Stimulated activated CD4-positive, alpha-beta T cell treated with anti-CD3 and anti-CD28 coated beads, Interleukin-2, amount 100 ng/mL, for 48 hours (primary cell): ENCODE results near the gene GLIS1.

Experiments
- DNase-seq, 2 donors: peaks; one replicate each; pipeline ENCODE4 v3.0.0-alpha.2; 2020

GLIS1 gene

DNA sequence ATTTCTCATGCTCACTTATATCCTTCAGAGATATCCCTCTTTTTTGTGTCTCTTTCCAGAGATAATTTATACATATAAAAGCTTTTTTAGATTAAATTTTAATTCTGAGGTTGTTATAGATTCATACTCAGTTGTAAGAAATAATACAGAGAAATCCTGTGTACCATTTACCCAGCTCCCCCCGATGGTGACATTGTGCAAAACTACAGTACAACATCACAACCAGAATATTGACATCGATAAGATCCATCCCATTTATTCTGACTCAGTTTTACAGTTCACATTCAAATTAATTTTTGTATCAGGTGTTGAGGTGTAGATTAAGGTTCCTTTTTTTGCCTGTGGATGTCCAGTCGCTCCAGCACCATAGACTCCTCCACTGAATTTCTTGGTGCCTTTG lies 265.5 kb downstream of the GLIS1 start:
- no peak for DNase-seq

DNA sequence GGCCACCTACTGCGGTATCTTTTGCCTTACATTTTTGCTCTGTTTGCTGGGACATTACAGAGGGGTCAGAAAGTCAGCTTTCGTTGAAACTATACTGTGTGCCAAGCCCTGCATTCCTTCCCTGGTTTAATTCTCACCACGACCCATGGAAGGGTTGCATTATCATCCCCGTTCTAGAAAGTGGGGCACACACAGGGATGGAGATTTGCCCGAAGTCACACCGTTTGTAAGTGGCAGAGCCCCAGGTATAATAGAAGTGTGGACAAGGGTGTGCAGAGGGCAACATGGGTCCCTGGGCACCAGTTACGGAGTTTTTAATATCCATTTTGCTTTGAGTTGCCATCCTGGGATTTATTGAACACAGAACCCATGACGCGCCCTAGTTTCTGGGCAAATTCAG lies 268.0 kb downstream of the GLIS1 start:
- DNase-seq = no peak

DNA sequence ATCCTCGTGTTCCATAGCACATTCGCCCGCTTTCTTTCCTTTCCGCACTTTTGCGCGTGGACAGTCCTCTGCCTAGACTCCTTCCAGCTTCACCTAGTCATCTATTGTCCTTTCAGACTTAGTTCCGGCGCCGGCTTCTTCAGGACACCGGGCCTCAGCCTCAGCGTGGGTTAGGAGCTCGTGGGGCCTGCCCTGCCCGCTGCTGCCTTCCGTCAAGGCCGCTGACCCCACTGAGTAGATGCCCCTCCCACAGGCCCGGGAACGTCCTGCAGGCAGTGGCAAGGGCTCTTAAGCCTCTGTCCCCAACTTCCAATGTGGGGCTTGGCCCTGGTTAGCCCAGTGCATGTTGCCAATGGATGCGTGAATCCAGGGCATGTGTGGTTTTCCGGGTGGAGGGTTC lies 268.4 kb downstream of the GLIS1 start:
- DNase-seq = no peak

DNA sequence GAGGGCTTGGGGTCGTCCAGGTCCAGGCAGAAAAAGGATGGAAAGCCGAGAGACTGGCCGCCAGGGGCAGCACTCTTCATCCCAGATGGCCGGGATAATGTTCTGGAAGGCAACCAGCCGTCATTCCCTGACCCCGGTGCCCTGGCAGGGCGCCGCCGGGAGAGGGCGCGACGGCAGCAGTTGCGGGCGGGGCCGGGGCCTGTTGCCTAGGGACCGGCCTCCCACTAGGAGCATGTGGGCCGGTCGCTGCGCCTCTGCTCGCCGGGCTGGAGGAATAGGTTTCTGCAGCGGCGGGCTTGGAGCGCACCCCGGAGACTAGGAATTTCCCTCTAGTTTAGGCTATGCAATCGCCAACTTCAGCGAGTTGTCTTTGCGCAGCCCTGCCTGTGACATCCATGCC lies 268.8 kb downstream of the GLIS1 start:
- no peak for DNase-seq

DNA sequence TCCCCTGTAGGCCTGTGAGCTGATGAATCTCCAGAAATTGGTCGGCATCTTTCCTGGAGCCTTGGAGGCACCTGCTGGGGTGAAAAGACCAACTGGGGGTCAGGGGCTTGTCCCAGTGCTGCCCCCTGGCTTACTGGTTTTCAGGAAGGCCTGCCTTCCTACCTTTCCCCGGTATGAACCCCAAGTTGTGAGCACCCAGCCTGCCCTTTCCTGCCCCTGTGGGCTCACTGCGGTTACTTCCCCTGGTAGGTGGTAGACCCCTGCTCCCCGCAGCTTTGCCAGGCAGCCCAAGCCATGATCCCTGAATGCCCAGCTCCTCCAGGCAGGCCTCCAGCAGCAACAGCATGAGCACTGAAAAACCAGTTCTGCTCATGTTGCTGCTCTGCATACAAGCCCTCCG lies 269.6 kb downstream of the GLIS1 start:
- no peak for DNase-seq

DNA sequence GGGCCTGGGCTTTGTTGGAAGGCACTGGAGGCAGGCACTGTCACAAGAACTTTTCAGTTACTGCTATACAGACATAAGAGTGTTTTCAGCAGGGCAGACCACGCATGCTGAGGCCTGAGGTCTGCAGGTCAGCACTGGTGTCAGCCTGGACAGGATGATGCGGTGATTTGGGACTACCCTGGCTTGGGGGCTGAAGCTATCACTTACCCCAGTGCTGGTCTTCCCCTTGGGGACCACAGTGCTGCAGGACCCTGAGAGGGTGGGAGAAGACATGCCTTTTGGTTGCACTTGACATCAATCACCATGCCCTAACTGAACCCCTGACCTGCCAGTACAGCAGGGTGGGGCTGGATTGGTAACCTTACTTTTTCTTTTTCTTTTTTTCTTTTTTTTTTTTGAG lies 270.6 kb downstream of the GLIS1 start:
- DNase-seq = no peak

DNA sequence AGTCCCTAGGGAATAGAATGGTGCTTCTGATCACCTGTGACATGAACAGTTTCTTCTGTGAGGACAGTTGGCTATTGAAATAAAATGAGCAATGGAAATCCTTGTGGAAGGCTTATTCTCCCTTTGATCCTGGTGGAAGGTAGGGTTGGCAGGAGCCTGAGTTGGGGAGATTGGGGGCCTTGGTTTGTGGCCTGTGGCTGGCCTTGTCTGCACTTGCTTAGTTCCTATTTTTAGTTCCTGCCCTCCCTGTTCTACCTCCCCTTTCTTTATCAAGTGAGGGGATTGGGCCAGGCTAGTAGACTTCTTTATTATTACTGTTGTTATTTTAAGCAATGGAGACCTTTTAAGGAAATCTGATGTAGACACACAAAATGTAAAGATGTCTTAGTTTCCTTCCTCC lies 271.6 kb downstream of the GLIS1 start:
- no peak for DNase-seq

DNA sequence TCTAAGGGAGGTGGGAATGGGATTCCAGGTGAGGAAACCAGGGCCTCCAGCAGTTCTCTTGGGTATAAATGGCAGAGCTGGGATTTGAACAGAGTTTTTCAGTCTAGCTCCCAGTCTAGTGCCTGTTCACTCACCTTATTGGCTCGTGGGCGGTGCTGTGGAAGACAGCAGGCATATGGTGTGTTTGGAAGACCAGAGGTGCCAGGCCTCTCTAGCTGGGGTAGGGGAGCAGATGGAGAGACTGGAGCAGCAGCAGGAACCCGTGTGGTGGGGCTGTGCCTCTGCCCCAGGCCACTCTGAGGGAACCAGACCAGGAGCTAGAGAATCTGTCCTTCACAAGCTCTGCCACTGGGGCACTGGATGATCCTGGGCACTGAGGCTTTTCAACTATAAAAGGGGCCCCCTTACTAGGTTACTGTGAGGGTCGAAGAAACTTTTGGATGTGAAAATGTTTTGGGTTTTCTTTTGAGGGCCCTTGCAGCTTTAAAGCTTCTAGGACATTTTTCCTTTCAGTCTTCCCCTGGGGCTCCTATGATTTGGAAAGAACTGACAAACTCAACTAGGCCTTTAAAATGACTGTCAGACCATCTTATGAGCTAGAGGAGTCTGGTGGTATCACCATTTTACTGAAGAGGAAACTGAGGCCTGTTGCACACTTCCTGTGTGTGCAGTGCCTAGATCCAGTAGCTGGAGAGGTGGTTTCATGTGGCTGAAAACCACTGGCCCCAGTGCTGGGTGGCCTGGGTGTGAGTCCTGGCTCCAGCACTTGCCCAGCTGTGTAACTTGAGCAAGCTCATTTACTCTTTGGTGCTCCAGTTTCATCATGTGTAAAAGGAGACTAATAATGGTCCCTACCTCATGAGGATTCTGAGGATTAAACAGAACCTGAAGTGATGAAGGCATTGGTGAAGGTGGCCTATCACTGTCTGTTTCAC lies 273.7 kb downstream of the GLIS1 start:
- no peak for DNase-seq

DNA sequence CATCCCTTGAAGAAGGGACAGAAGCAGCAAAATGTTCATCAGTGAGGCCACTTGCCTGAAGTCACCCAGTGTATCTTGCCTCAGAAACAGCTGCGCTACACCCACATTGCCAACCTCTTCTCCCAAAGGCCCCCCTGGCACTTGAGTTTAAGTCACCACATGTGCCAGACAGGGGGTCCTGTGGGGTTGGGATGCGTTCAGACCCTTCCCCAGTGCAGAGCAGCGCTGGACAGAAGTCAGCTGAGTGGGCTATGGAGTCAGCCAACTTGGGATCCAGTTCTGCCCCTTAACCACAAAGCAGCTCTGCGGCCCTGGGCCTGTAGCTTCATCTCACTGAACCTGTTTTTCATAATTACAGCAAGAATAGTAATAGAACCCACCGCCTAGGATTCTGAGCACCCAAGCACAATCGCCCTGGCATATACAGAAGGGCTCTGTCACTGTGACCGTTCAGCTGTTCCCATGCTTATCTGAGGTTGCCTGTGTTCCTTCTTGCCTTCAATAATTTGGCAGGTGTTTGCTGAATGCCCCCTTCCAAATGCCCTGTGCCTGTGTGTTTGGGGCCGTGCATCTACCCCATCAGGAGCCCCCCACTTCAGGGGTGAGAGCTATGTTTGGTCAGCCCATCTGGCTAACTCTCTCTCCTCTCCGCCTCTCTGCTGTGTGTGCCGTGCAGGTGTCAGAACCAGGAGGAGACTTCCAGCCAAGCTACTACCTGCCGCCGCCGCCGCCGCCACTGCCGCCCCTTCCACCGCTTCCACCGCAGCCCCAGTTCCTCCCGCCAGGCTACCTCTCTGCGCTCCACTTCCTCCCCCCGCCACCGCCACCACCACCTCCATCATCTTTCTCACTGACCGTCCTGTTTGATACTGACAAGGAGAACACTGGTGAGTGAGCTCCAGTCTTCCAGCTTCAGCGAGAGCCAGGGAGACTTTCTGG lies 274.7 kb downstream of the GLIS1 start:
- no peak for DNase-seq

DNA sequence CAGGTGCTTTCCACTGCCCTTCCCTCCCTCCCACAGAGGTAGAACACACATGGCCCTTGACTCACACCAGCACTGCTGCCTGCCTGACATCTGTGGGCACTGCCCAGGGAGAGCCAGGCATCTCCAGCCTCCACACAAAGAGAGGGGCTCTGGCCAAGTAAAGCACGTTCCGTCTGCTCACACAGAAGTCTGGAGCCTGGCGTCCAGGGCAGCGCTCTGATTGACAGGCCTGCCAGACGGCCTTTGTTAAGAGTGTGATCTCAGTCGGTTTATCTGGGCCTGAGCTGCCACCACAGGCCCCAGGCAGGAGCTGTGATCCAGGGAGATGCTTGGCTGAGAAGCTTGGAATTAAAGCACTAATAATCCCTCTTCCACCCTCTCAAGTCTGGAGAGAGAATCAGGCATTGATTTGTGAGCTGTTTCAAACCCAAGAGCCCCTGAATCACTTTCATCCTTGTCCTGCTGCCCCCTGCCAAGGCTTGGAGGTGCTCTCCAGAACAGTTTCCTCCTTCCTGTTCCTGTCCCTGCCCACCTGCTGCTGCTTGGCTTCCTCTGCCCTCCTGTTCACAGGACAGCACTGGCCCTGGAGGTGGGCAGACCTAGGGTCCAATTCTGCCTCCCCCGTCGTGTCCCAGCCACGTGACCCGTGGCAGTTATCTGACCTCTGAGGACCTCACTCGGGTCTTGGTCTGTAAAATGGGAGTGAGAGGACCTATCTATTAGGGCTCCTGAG lies 276.0 kb downstream of the GLIS1 start:
- DNase-seq = no peak

DNA sequence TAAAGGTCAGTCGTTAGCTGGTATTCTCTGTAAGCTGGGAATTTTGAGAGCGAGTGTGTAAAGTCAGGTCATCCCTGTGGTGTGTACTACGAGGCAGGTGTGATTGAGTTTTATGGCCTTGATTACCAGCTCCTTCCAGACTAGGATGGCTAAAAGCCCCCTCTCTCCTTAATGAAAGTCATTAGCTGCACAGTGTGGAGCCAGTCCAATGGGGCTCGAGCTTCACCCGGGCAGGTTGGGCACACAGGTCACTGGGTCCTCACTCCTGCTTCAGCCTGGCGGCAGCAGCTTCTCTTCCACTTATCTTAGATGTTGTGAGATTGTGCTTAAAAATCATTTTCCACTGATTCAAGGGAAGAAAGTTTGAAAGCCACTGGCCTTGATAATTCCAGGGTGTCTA lies 276.8 kb downstream of the GLIS1 start:
- DNase-seq = no peak

DNA sequence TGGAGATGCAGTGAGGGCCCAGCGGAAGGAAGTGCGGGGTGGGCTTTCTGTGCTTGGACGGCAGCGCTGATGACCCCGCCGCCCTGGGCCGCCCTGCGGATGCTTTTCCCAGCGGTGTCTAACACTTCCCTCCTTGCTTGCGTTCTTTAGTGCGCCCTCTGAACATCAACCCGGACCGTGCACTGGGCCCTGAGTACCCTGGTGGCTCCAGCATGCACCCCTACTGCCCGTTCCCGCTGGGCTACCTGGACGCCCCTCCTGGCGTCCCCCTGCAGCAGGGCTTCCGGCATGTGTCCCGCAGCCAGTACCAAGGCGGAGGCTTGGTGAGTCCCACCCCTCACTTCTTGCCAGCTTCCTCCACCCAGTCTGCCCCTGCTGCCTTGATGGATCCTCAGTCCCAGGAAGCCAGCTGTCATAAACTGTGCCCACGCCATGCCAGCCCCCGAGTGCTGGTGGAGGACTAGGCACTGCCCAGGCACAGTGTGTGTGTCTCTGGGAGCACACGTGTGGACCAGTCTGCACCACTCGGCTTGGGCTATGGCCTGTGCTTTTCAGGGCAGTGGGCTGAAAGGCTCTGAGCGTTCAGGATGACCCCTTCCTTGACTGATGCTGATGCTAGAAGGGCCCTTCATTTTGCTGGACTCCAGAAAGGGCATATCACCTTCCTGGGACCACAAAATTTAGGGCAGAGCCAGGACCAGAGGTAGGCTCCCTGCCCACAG lies 277.5 kb downstream of the GLIS1 start:
- DNase-seq = no peak

DNA sequence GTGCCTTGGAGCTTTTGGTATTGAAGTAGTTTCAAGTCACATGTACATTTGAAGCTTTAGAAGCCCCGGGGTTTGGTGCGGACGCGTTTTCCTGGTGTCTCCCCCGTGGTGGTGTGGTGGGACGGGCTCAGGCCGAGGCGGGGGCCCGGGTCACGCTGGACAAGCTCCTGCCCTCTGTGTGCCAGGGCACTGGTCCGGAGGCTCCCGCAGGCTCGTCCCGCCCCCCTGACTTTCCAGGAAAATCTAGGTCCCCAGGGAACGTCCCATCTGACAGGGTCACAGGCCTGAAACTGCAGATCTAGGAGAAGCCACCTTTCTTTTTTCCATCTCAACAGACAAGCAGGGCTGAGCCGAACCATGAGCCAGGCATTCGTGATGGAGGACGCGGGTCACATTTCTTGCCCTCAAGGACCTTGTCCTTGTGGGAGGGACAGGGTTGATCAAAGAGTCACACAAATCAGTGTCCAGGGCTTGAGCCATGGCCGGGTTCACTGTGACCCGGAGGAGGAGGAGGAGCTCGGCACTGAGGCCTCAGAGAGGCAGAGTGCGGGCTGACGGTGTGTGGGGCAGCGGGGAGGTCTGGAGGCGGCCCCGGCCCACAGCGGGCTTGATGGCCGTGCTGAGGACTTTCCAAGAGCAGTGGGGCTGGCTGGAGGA lies 278.2 kb downstream of the GLIS1 start:
- no peak for DNase-seq

DNA sequence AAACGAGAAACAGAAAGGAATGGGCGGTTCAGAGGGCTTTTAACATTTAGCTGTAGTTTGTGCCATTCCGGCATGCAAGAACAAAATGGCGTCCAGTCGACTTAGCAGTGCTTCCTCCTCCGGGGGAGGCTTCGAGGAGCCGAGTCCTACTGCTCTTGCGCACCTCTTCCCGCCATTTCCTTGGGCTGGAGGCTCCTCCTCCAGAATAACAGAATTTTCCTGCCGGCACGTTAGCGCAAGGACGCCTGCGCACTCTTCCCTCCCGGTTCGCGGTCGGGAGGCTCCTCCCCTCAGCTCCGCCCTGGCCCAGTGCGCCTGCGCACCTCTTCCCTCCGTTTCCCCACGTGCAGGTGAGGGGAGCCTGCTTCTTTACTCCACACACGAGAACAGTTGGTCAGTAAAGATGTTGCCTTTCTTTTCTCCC lies 278.7 kb downstream of the GLIS1 start:
- DNase-seq = no peak

DNA sequence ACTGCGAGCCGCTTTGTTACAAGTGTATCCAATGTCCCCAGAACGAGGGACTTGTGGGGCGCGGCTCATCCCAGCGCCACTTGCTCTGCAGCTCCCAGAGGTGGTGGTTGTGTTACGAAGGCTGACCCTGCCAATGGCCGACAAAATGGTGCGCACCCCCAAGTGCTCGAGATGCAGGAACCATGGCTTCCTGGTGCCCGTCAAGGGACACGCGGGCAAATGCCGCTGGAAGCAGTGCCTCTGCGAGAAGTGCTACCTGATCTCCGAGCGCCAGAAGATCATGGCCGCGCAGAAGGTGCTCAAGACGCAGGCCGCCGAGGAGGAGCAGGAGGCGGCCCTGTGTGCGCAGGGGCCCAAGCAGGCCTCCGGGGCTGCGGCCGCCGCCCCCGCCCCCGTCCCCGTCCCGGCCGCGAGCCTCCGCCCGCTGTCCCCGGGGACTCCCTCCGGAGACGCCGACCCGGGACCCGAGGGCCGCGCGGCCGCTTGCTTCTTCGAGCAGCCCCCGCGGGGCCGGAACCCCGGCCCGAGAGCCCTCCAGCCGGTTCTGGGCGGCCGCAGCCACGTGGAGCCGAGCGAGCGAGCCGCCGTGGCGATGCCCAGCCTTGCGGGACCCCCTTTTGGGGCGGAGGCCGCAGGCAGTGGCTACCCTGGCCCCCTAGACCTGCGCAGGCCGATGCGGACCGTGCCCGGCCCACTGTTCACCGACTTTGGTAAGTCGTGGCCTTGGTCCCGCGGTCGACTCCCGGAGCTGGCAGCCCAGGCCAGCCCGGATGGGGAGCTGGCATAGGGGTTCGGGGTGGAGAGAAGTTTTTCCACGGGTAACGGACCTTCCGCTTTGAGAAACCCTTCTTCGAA lies 279.4 kb downstream of the GLIS1 start, which contains the start of gene DMRTB1:
Gene DMRTB1, plus strand, starts transcription at position 79 of the 855 bp plus-strand sequence. Its CDS starts 55 bp downstream, at position 134.
- DNase-seq = no peak

DNA sequence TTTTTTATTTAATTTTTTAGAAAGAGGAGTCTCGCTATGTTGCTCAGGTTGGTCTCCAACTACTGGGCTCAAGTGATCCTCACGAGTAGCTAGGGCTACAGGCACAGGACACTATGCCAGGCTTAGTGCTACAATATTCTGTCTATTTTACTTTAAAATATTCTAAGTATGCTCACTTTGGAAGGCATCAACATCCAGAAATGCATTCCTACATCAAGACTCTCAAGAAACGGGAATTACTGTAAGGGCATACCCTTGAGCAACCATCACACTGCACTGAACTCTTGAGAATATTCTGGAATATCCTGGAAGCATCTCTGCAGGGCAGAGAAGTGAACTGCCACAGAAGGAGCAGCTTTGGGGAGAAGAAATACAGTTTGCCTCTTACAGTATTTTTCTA lies 280.3 kb downstream of the GLIS1 start:
- no peak for DNase-seq
